ENCODE data around the gene RASGRP2. TPM values are rescaled to one million over a fixed set of nuclear protein-coding genes. Genes with fewer than 3 reads are reported as not detected.

RASGRP2 gene
- polyA plus RNA-seq (2013) = 0.50 and 0.55 TPM in 2 replicates

- Histone ChIP-seq H2BK120ac (ENCODE audit: insufficient read depth, low read length, poor library complexity) (no peak within 1 kb of the TSS), H4K8ac (ENCODE audit: low read depth, low read length) (no peak within 1 kb of the TSS), H3K79me1 (ENCODE audit: low read length) (no peaks in the 10 kb centered on the region), H4K12ac (ENCODE audit: low read depth, low read length) (no peak within 1 kb of the TSS), H3K9ac (ENCODE audit: low read length) (no peak within 1 kb of the TSS), H3K23ac (ENCODE audit: low read length) (no peak within 1 kb of the TSS), H3K27me3 (ENCODE audit: insufficient read depth, low read length) (peaks cover 57% of the 10 kb centered on the region), H3K4me3 (ENCODE audit: low read depth, low read length) (no peak within 1 kb of the TSS), H3K27ac (ENCODE audit: low read depth, low read length) (no peak within 1 kb of the TSS), H2BK5ac (ENCODE audit: low read depth, low read length, poor library complexity) (no peak within 1 kb of the TSS), H3K9me3 (ENCODE audit: insufficient read depth, low read depth, low read length) (peaks cover 5% of the 10 kb centered on the region), H3K79me2 (ENCODE audit: control insufficient read depth, insufficient read depth, low read length, poor library complexity) (no peaks in the 10 kb centered on the region), H3K14ac (ENCODE audit: low read length) (no peak within 1 kb of the TSS), H2AFZ (ENCODE audit: insufficient read depth, low read length, poor library complexity) (no peak within 1 kb of the TSS), H3K18ac (ENCODE audit: low read length) (no peak within 1 kb of the TSS), H4K91ac (ENCODE audit: low read depth, low read length) (no peak within 1 kb of the TSS), H3K36me3 (ENCODE audit: control insufficient read depth in 1 of 2, insufficient read depth in 2 of 2, low read length in 2 of 2) (no peaks in the 10 kb centered on the region), H3K4me1 (ENCODE audit: control insufficient read depth in 1 of 2, insufficient read depth in 2 of 2, low read length in 2 of 2) (peaks cover 8 to 21% of the 10 kb centered on the region in 2 experiments), H3K4ac (ENCODE audit: low read depth, low read length) (no peak within 1 kb of the TSS), H3K4me2 (ENCODE audit: low read length) (peak within 1 kb of the TSS; percentile 64), H2BK12ac (ENCODE audit: low read length) (no peak within 1 kb of the TSS), H2AK5ac (ENCODE audit: low read length) (no peak within 1 kb of the TSS)
- no CpG with 5 or more reads among the region's 57 CpGs for WGBS (ENCODE audit: extremely low coverage, insufficient coverage, insufficient read length)
- peak in 1 of 2 donors; percentile 29 for DNase-seq
Observed at GRCh38 chr11:64743591-64744543, at the start of gene RASGRP2. Gene RASGRP2 (minus strand): TSS chr11:64744142. CDS start chr11:64742866, 1,276 bp downstream.

DNA sequence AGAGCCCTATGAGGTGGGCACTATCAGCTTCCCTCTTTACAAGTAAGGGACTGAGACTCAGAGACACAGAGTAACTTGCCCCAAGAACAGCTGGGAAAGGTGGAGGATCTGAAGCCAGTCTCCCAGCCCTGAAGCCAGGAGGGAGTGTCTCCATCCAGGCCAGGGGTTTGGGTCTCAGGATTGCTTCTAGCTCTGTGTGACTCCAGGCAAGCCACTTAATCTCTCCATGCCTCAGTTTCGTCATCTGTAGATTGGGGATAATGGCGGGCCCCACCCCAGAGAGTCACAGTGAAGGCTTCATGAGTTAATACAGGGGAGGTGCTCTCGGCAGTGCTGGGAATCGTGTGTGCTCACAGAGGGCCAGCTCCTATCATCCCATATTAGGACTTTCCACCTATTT lies 48.5 kb upstream of the RASGRP2 start:
- Histone ChIP-seq H3K36me3 (ENCODE audit: control insufficient read depth in 1 of 2, insufficient read depth in 2 of 2, low read length in 2 of 2) (peaks cover 47 to 51% of the 10 kb centered on the region in 2 experiments), H3K9me3 (ENCODE audit: insufficient read depth, low read depth, low read length) (no peaks in the 10 kb centered on the region), H3K4me1 (ENCODE audit: control insufficient read depth in 1 of 2, insufficient read depth in 2 of 2, low read length in 2 of 2) (no peaks in the 10 kb centered on the region), H4K12ac (ENCODE audit: low read depth, low read length) (no peak overlapping the region), H3K4me3 (ENCODE audit: low read depth, low read length) (no peak overlapping the region), H3K4me2 (ENCODE audit: low read length) (no peak overlapping the region), H3K4ac (ENCODE audit: low read depth, low read length) (no peak overlapping the region), H2BK5ac (ENCODE audit: low read depth, low read length, poor library complexity) (no peak overlapping the region), H4K91ac (ENCODE audit: low read depth, low read length) (no peak overlapping the region), H3K14ac (ENCODE audit: low read length) (no peak overlapping the region), H2BK12ac (ENCODE audit: low read length) (no peak overlapping the region), H2BK120ac (ENCODE audit: insufficient read depth, low read length, poor library complexity) (no peak overlapping the region), H3K9ac (ENCODE audit: low read length) (no peak overlapping the region), H2AFZ (ENCODE audit: insufficient read depth, low read length, poor library complexity) (no peak overlapping the region), H3K79me1 (ENCODE audit: low read length) (no peaks in the 10 kb centered on the region), H3K27me3 (ENCODE audit: insufficient read depth, low read length) (no peaks in the 10 kb centered on the region), H3K23ac (ENCODE audit: low read length) (no peak overlapping the region), H3K79me2 (ENCODE audit: control insufficient read depth, insufficient read depth, low read length, poor library complexity) (no peaks in the 10 kb centered on the region), H2AK5ac (ENCODE audit: low read length) (no peak overlapping the region), H3K18ac (ENCODE audit: low read length) (no peak overlapping the region), H3K27ac (ENCODE audit: low read depth, low read length) (no peak overlapping the region), H4K8ac (ENCODE audit: low read depth, low read length) (no peak overlapping the region)
- WGBS (ENCODE audit: extremely low coverage, insufficient coverage, insufficient read length) = no CpG with 5 or more reads among the region's 4 CpGs
- no peak for DNase-seq

DNA sequence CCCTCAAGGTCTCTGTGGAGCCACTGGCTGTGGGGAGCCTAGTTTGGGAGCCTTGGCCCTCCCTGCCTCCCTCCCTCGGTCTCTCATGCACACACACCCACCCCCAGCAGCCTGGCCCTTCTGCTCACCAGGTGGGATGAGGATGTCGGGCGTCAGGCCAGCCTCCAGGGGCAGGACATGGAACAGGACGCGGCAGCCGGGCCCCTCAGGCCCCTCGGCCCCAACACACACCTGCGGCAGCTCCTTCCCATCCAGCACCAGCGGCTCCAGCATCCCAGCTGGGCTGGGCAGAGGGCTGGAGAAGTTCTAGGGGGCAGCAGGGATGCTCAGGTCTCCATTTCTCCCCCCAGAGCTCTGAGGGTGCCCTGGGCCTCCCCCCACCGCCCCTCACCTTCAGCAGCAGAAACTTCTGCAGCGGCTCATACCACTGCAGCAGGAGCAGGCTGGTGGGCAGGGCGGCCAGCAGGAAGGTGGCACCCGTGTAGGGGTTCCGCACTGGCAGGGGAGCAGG lies 47.9 kb upstream of the RASGRP2 start:
- no peak overlapping the region for H4K12ac ChIP-seq (ENCODE audit: low read depth, low read length)
- no peak overlapping the region for H2BK5ac ChIP-seq (ENCODE audit: low read depth, low read length, poor library complexity)
- H3K4me1 ChIP-seq (ENCODE audit: control insufficient read depth in 1 of 2, insufficient read depth in 2 of 2, low read length in 2 of 2) = no peaks in the 10 kb centered on the region
- DNase-seq = no peak
- no peak overlapping the region for H3K9ac ChIP-seq (ENCODE audit: low read length)
- peaks cover 41 to 45% of the 10 kb centered on the region in 2 experiments for H3K36me3 ChIP-seq (ENCODE audit: control insufficient read depth in 1 of 2, insufficient read depth in 2 of 2, low read length in 2 of 2)
- no peaks in the 10 kb centered on the region for H3K79me1 ChIP-seq (ENCODE audit: low read length)
- no peak overlapping the region for H3K27ac ChIP-seq (ENCODE audit: low read depth, low read length)
- H3K14ac ChIP-seq (ENCODE audit: low read length) = no peak overlapping the region
- no peak overlapping the region for H3K23ac ChIP-seq (ENCODE audit: low read length)
- no CpG with 5 or more reads among the region's 14 CpGs for WGBS (ENCODE audit: extremely low coverage, insufficient coverage, insufficient read length)
- H3K9me3 ChIP-seq (ENCODE audit: insufficient read depth, low read depth, low read length) = no peaks in the 10 kb centered on the region
- no peaks in the 10 kb centered on the region for H3K79me2 ChIP-seq (ENCODE audit: control insufficient read depth, insufficient read depth, low read length, poor library complexity)
- no peak overlapping the region for H4K91ac ChIP-seq (ENCODE audit: low read depth, low read length)
- no peak overlapping the region for H2BK12ac ChIP-seq (ENCODE audit: low read length)
- H2BK120ac ChIP-seq (ENCODE audit: insufficient read depth, low read length, poor library complexity) = no peak overlapping the region
- H3K4me3 ChIP-seq (ENCODE audit: low read depth, low read length) = no peak overlapping the region
- H3K4me2 ChIP-seq (ENCODE audit: low read length) = no peak overlapping the region
- H2AK5ac ChIP-seq (ENCODE audit: low read length) = no peak overlapping the region
- no peak overlapping the region for H3K4ac ChIP-seq (ENCODE audit: low read depth, low read length)
- no peak overlapping the region for H3K18ac ChIP-seq (ENCODE audit: low read length)
- H4K8ac ChIP-seq (ENCODE audit: low read depth, low read length) = no peak overlapping the region
- H3K27me3 ChIP-seq (ENCODE audit: insufficient read depth, low read length) = no peaks in the 10 kb centered on the region
- no peak overlapping the region for H2AFZ ChIP-seq (ENCODE audit: insufficient read depth, low read length, poor library complexity)

- Histone ChIP-seq H3K27me3 (ENCODE audit: insufficient read depth, low read length) (no peaks in the 10 kb centered on the region), H2AK5ac (ENCODE audit: low read length) (no peak overlapping the region), H2BK12ac (ENCODE audit: low read length) (no peak overlapping the region), H3K14ac (ENCODE audit: low read length) (no peak overlapping the region), H4K91ac (ENCODE audit: low read depth, low read length) (no peak overlapping the region), H3K4me2 (ENCODE audit: low read length) (no peak overlapping the region), H3K18ac (ENCODE audit: low read length) (no peak overlapping the region), H3K9me3 (ENCODE audit: insufficient read depth, low read depth, low read length) (no peaks in the 10 kb centered on the region), H2BK120ac (ENCODE audit: insufficient read depth, low read length, poor library complexity) (no peak overlapping the region), H3K23ac (ENCODE audit: low read length) (no peak overlapping the region), H4K8ac (ENCODE audit: low read depth, low read length) (no peak overlapping the region), H3K4me1 (ENCODE audit: control insufficient read depth in 1 of 2, insufficient read depth in 2 of 2, low read length in 2 of 2) (no peaks in the 10 kb centered on the region), H3K27ac (ENCODE audit: low read depth, low read length) (no peak overlapping the region), H3K79me2 (ENCODE audit: control insufficient read depth, insufficient read depth, low read length, poor library complexity) (no peaks in the 10 kb centered on the region), H3K36me3 (ENCODE audit: control insufficient read depth in 1 of 2, insufficient read depth in 2 of 2, low read length in 2 of 2) (peaks cover 29 to 34% of the 10 kb centered on the region in 2 experiments), H3K79me1 (ENCODE audit: low read length) (no peaks in the 10 kb centered on the region), H3K4me3 (ENCODE audit: low read depth, low read length) (no peak overlapping the region), H3K4ac (ENCODE audit: low read depth, low read length) (no peak overlapping the region), H2AFZ (ENCODE audit: insufficient read depth, low read length, poor library complexity) (no peak overlapping the region), H2BK5ac (ENCODE audit: low read depth, low read length, poor library complexity) (no peak overlapping the region), H4K12ac (ENCODE audit: low read depth, low read length) (no peak overlapping the region), H3K9ac (ENCODE audit: low read length) (no peak overlapping the region)
- no CpG with 5 or more reads among the region's 25 CpGs for WGBS (ENCODE audit: extremely low coverage, insufficient coverage, insufficient read length)
- no peak for DNase-seq
Observed at GRCh38 chr11:64790205-64791095, 46.5 kb upstream of the RASGRP2 start.
